GM13976 (cell line): ENCODE data around the gene COL4A3.

Experiments
- DNase-seq: peaks from one replicate; pipeline ENCODE4 v3.0.0; 2012; ENCODE audit warnings: low spot score
- CTCF ChIP-seq: IDR thresholded peaks from 2 replicates; pipeline ENCODE4 v1.5.1; 2012; ENCODE audit warnings: borderline replicate concordance, mild to moderate bottlenecking; ENCODE audit not compliant: insufficient read depth; ENCODE audit errors: extremely low read depth, missing control alignments, control extremely low read depth
- in situ Hi-C: fragments of 300-500 bp; cut with MboI; formaldehyde crosslinking; loops from one replicate; pipeline ENCODE4 v1.12.0; 2022; ENCODE audit warnings: low sequenced_read_pairs, mixed read lengths, inconsistent platforms; ENCODE audit not compliant: unreplicated experiment

COL4A3 gene

GRCh38 chr2:227312579-227312978, 148.2 kb downstream of the COL4A3 start:
- in situ Hi-C loops, result no loop called here
- DNase-seq, result no peak
- TF ChIP-seq CTCF, result no peak

- TF ChIP-seq CTCF, result no peak
Measured at GRCh38 chr2:227313310-227313709, 148.9 kb downstream of the COL4A3 start.

GRCh38 chr2:227317834-227318233, 153.4 kb downstream of the COL4A3 start:
- TF ChIP-seq CTCF, result no peak
- in situ Hi-C loops, result no loop called here
- DNase-seq, result no peak

More at GRCh38 chr2:227313310-227313709, 148.9 kb downstream of the COL4A3 start:
- no peak for DNase-seq
- in situ Hi-C loops, result no loop called here

DNA sequence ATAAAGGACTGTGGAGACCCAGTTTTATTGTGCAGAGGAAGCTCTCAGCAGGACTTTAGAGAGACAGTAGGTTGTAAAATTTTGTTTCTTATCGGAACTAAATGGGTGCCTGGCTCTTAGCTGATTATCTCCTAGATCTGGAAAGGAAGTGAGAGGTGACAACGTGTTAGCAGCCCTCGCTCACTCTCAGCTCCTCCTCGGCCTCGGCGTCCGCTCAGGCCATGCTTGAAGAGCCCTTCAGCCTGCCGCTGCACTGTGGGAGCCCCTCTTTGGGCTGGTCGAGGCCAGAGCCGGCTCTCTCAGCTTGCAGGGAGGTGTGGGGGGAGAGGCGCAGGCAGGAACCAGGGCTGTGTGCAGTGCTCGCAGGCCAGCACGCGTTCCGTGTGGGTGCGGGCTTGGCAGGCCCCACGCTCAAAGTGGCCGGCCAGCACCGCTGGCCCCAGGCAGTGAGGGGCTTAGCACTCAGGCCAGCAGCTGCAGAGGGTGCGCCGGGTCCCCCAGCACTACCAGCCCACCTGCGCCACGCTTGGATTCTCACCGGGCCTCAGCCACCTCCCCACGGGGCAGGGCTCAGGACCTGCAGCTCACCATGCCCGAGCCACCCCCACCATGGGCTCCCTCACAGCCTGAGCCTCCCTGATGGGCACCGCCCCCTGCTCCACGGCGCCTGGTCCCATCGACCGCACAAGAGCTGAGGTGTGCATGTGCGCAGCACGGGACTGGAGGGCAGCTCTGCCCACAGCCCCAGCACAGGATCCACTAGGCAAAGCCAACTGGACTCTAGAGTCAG, 156.1 kb downstream of the COL4A3 start:
- TF ChIP-seq CTCF, result no peak
- no peak for DNase-seq
- in situ Hi-C loops, result no loop called here

DNA sequence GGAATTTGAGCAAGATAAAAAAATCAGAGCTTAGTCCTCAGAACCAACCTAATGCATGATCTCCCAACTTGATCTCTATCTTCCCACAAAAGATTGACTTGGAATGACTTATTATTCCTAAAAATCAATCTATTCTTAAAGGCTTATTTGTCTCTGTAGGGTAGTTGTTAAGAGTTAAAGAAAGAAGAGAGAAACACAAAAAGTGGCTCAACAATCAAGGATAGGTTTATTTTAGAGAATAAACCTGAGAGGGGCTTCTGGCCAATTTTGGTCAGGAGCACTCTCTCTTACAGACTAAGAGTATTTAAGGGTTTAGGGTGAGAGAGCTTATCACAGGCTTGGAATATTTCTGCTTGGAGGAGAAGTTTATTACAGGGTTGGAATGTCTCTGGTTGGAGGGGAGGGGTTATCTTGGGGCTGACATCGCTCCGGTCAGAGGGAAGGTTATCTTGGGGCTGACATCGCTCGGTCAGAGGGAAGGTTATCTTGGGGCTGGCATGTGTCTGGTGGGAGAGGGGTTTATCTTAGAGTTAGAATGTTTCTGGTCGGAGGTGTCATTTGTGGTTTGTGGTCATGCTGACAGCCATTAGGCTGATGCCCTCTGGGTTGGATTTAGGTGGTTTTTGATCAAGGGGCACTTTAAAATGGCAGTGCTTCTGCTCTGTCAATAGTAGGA, 158.2 kb downstream of the COL4A3 start:
- in situ Hi-C loops, result no loop called here
- no peak for DNase-seq
- no peak for TF ChIP-seq CTCF

DNA sequence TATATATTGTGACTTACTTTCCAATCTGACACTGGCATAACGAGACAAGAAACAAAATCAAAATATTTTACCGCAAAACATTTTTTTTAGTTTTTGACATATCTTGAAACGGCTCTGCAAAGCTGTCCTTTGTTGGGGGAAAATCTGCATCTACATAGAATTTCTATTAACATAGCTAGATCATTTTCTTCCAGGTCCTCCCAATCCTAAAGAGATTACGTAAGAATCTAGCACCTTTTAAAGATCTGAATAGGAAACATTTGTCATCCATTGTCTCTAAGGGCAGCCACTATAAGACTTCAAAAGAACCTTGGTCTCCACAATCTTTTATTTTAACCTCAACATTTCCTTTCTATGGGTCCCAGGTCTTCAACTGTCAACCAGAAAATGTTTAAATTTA, 159.4 kb downstream of the COL4A3 start:
- in situ Hi-C loops, result no loop called here
- no peak for TF ChIP-seq CTCF
- no peak for DNase-seq

DNA sequence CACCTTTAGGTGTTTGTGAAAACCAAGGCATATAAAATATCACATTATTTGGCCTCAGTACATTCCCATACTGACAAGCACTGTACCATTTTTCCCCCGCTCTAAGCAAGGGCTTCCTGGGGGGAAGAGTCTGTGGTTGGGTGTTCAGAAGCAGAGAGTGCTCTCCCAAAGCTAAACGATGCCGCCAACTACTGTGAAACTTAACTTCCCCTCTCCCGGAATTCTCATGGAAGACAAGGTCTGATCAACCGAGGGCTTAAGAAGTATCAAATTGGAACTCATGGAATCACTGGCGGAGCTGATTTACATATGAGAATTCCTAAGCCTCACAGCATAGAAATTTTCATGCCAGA, 160.2 kb downstream of the COL4A3 start:
- in situ Hi-C loops, result no loop called here
- TF ChIP-seq CTCF, result no peak
- DNase-seq, result peak; percentile 47
